SU-DHL-6 (cell line): ENCODE measurements around the gene ERMN.

ENCODE experiments used
- H2AFZ ChIP-seq: fragments of 200-600 bp; sonication (generic); 2 replicates; pipeline ENCODE4 v1.6.1; 2014; ENCODE audit warnings: low read depth, mild to moderate bottlenecking, moderate library complexity, mixed read lengths, antibody characterized with exemption, low read length; ENCODE audit not compliant: severe bottlenecking
- H3F3A ChIP-seq: fragments of 200-600 bp; shearing (Covaris generic); 2 replicates; pipeline ENCODE4 v1.6.0; 2016; ENCODE audit warnings: antibody characterized with exemption, mild to moderate bottlenecking; ENCODE audit not compliant: insufficient read depth
- H3K27ac ChIP-seq: fragments of 200-600 bp; sonication (generic); 2 replicates; pipeline ENCODE4 v1.5.1; 2016; ENCODE audit warnings: low read depth, mild to moderate bottlenecking, low read length, moderate library complexity, mixed read lengths
- H3K27me3 ChIP-seq: fragments of 200-600 bp; sonication (generic), shearing (Covaris generic); 2 replicates; pipeline ENCODE4 v1.6.0; 2014; ENCODE audit warnings: mild to moderate bottlenecking, low read length
- H3K36me3 ChIP-seq: fragments of 200-600 bp; sonication (generic); 2 replicates; pipeline ENCODE4 v1.6.1; 2014; ENCODE audit warnings: mild to moderate bottlenecking, low read length, mixed read lengths
- H3K4me2 ChIP-seq: fragments of 300-600, 200-600 bp; shearing (Covaris generic), sonication (generic); 2 replicates; pipeline ENCODE4 v1.6.0; 2014; ENCODE audit warnings: low read length, low read depth, mild to moderate bottlenecking; ENCODE audit not compliant: poor library complexity, severe bottlenecking
- H3K4me3 ChIP-seq: fragments of 200-600 bp; sonication (generic); 2 replicates; pipeline ENCODE4 v1.5.1; 2014; ENCODE audit warnings: antibody characterized with exemption, low read length, mild to moderate bottlenecking, mixed read lengths; ENCODE audit not compliant: insufficient read depth, poor library complexity, severe bottlenecking
- H3K79me2 ChIP-seq: fragments of 200-600 bp; sonication (generic); 2 replicates; pipeline ENCODE4 v1.6.1; 2014; ENCODE audit warnings: mild to moderate bottlenecking, low read length, moderate library complexity; ENCODE audit not compliant: insufficient read depth
- H3K9ac ChIP-seq: fragments of 200-600 bp; sonication (generic); 2 replicates; pipeline ENCODE4 v1.7.0; 2014; ENCODE audit warnings: mild to moderate bottlenecking, low read length
- H3K9me2 ChIP-seq: fragments of 200-600 bp; sonication (generic); replicated peaks from 2 replicates; pipeline ENCODE4 v1.6.1; 2014; ENCODE audit warnings: low read length; ENCODE audit not compliant: insufficient read depth
- H3K9me3 ChIP-seq: fragments of 200-600 bp; sonication (generic); 2 replicates; pipeline ENCODE4 v1.6.1; 2014; ENCODE audit warnings: low read length, mixed read lengths; ENCODE audit not compliant: insufficient read depth
- H4K20me1 ChIP-seq: fragments of 200-600 bp; sonication (generic); 2 replicates; pipeline ENCODE4 v1.6.1; 2014; ENCODE audit warnings: low read depth, mild to moderate bottlenecking, antibody characterized with exemption, low read length, moderate library complexity, mixed read lengths
- CTCF ChIP-seq: fragments of 200-600 bp; sonication (generic); IDR thresholded peaks from one replicate; pipeline ENCODE4 v1.5.1; 2017; ENCODE audit warnings: antibody characterized with exemption, mild to moderate bottlenecking, low read length, moderate library complexity; ENCODE audit not compliant: insufficient read depth, poor library complexity, severe bottlenecking
- EZH2phosphoT487 ChIP-seq: fragments of 200-600 bp; sonication (generic), shearing (Covaris generic); conservative IDR thresholded peaks from 2 replicates; pipeline ENCODE4 v1.6.1; 2018; ENCODE audit warnings: mild to moderate bottlenecking, antibody characterized with exemption, low read length, moderate library complexity, mixed read lengths

The ERMN gene

DNA sequence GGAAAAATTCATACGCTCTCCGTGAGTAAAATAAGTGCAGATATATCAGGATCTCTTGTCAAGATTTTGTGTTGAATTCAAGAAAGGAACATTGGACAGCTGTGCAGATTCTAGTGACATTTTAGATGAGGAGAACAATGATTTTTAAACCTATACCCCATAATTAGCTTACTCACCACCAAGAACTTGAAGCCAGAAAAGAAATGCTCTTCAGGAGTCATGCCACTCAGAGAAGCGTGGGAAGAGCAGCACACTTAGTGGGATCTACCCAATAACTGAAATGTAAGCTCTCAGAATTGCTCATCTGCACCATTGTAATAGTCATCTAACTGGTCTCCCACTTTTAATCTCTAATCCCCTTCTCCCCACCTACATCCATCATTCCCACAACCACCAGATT, 9.2 kb upstream of the ERMN start:
- Histone ChIP-seq H3F3A (no peaks in the 10 kb centered on the region), H3K79me2 (no peaks in the 10 kb centered on the region), H3K9me3 (no peaks in the 10 kb centered on the region), H3K36me3 (no peaks in the 10 kb centered on the region), H3K4me2 (no peak overlapping the region), H3K9ac (no peak overlapping the region), H3K4me3 (no peak overlapping the region), H2AFZ (no peak overlapping the region), H4K20me1 (no peaks in the 10 kb centered on the region), H3K27ac (no peak overlapping the region), H3K27me3 (no peaks in the 10 kb centered on the region), H3K9me2 (no peaks in the 10 kb centered on the region)
- TF ChIP-seq EZH2phosphoT487: no peak
- TF ChIP-seq CTCF: no peak

DNA sequence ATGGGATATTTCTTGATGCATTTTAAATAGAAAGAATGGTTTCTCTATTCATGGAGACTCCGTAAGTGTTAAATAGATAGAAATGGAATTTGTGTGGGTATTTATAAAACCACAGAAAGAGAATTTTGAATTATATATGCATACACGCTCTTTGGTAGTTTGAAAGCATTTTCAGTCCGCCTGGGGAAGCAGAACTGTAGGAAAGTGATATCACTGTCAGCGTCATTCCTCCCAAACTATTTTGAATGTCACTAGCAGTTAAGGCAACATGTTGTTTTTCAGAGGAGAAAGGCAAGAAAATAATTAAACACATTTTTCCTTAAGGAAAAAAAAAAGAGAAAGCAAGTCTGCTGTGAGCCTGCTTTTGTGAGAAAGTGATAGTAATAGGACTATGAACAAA, 8.7 kb upstream of the ERMN start:
- no peak overlapping the region for H3K4me3 ChIP-seq
- no peak overlapping the region for H3K9ac ChIP-seq
- H3F3A ChIP-seq: no peaks in the 10 kb centered on the region
- H3K4me2 ChIP-seq: no peak overlapping the region
- no peaks in the 10 kb centered on the region for H3K79me2 ChIP-seq
- no peaks in the 10 kb centered on the region for H3K9me3 ChIP-seq
- no peak overlapping the region for H3K27ac ChIP-seq
- no peak for TF ChIP-seq CTCF
- no peak for TF ChIP-seq EZH2phosphoT487
- no peaks in the 10 kb centered on the region for H4K20me1 ChIP-seq
- no peaks in the 10 kb centered on the region for H3K27me3 ChIP-seq
- no peaks in the 10 kb centered on the region for H3K9me2 ChIP-seq
- no peaks in the 10 kb centered on the region for H3K36me3 ChIP-seq
- H2AFZ ChIP-seq: no peak overlapping the region

DNA sequence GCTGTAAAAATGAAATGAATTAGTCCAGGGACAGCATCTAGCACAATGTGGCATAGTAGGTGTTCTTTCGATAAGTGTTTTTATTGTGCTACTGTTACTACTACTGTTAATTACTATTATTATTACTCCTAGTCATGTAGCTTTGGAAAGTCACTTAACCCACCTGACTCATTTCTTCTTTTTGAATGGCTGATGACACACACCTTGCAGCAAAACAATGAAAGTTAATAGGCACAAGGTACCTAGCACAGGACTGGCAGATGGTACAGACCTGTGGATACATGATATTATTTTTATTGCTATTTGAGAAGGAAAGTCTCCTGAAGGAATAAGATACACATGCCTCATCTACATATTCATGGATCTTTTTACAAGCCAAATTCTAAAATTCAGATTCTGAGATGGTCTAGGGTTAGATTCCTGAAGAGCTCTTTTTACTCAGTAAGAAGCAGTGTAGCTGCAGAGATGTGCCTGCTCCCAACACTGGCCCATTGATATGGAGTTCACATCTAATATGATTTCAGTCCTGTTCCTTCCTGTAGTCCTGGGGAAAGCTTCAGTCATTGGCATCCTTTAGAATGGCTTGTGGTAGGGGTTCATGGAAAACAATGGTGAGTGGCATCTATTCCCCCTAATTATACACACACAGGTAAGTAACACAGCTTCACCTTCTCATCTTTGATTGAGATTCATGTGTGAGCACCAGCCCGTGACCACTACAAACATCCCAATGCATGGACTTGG, 7.9 kb upstream of the ERMN start:
- Histone ChIP-seq H3F3A (no peaks in the 10 kb centered on the region), H3K4me3 (no peak overlapping the region), H3K9me3 (no peaks in the 10 kb centered on the region), H2AFZ (no peak overlapping the region), H3K9ac (no peak overlapping the region), H4K20me1 (no peaks in the 10 kb centered on the region), H3K36me3 (no peaks in the 10 kb centered on the region), H3K9me2 (no peaks in the 10 kb centered on the region), H3K27ac (no peak overlapping the region), H3K27me3 (no peaks in the 10 kb centered on the region), H3K79me2 (no peaks in the 10 kb centered on the region), H3K4me2 (no peak overlapping the region)
- TF ChIP-seq CTCF (no peak), EZH2phosphoT487 (no peak)
